Measurements from ENCODE around the gene PHC2.

DNA sequence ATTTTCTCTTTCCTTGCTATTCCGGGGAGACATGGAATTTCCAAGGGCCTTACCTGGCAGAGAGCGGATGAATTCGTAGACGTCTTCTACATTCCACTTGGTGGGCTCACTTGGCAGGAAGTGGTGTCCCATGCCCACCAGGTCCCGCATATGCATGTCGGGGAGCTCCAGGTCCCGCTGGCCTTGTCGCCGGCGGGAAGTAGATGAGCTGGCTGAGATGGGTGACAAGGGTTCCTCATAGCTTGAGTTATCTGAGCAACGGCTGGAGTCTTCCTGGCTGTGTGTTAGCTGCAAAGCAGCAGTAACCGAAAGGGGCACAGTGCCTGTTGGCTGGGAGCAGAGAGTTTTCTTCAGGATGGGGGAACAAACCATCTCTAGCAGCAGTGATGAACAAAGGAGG lies 102.1 kb downstream of the PHC2 start:
- TF ChIP-seq POLR2A (IDR thresholded peaks at IDR 0.05; ENCODE audit: extremely low read depth, insufficient read length) = no peak
- TF ChIP-seq MAX (IDR thresholded peaks at IDR 0.05; ENCODE audit: low read depth, low read length) = no peak

Data from NB4 (cell line).